Hepatocyte (in vitro differentiated cells): ENCODE data around the gene SHROOM2.

Experiments
- EZH2 ChIP-seq: fragments of 200-600 bp; sonication (generic); IDR thresholded peaks from 2 replicates; pipeline ENCODE4 v1.6.1; 2016; ENCODE audit warnings: antibody characterized with exemption, mild to moderate bottlenecking, borderline replicate concordance
- EZH2phosphoT487 ChIP-seq: fragments of 200-600 bp; sonication (generic); IDR thresholded peaks from one replicate; pipeline ENCODE4 v1.6.1; 2018; ENCODE audit warnings: antibody characterized with exemption, mild to moderate bottlenecking, low read depth, moderate library complexity; ENCODE audit not compliant: unreplicated experiment, severe bottlenecking

GRCh38 chrX:9983441-9983840, 197.2 kb downstream of the SHROOM2 start:
- TF ChIP-seq EZH2phosphoT487 (no peak), EZH2 (no peak)
